C4-2B (cell line): ENCODE data around the gene SOD2.

Source experiments
- ZFX ChIP-seq: fragments of 450-650 bp; IDR thresholded peaks from 2 replicates; pipeline ENCODE4 v1.6.1; 2017
- TF ChIP-seq, protein P1 (sequence below): fragments of 450-650 bp; conservative IDR thresholded peaks from 2 replicates; pipeline ENCODE4 v1.5.1; 2017; ENCODE audit warnings: mild to moderate bottlenecking

- TF ChIP-seq, protein P1, sequence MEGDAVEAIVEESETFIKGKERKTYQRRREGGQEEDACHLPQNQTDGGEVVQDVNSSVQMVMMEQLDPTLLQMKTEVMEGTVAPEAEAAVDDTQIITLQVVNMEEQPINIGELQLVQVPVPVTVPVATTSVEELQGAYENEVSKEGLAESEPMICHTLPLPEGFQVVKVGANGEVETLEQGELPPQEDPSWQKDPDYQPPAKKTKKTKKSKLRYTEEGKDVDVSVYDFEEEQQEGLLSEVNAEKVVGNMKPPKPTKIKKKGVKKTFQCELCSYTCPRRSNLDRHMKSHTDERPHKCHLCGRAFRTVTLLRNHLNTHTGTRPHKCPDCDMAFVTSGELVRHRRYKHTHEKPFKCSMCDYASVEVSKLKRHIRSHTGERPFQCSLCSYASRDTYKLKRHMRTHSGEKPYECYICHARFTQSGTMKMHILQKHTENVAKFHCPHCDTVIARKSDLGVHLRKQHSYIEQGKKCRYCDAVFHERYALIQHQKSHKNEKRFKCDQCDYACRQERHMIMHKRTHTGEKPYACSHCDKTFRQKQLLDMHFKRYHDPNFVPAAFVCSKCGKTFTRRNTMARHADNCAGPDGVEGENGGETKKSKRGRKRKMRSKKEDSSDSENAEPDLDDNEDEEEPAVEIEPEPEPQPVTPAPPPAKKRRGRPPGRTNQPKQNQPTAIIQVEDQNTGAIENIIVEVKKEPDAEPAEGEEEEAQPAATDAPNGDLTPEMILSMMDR, result no peak
- TF ChIP-seq ZFX, result peak; percentile 46
These were observed at the start of gene SOD2 for GRCh38 chr6:159693128-159693893.
